ENCODE results near the gene ZMIZ1. TPM values are rescaled to one million over a fixed set of nuclear protein-coding genes. Genes with fewer than 3 reads are reported as not detected.
A peak's percentile ranks its signal among the peaks of the same experiment; 100 is the strongest.

Gene ZMIZ1
- total and polyA plus RNA-seq, 12 donors = 6.6 to 113 (median 55.1) TPM

DNA sequence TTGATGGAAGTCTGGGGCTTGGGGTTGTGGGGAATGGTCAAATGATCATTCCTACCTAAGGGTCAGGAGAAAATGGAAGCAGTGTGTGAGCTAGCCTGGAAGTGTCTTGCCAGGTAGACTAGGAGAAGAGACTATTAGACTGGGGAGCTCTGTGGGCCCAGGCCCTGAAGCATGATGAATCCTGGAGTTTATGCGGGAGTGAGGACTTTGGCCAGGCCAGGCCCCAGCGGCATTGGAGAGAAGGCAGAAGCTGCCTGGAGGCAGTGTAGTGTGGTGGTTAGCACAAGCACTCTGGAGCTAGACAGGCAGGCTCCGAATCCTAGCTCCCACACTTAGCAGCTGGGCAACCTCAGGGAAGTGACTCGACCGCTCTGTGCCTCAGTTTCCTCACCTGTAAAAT is 29.3 kb downstream of the ZMIZ1 start:
- H3K27me3 ChIP-seq = no peaks in the 10 kb centered on the region
- no peaks in the 10 kb centered on the region for H3K36me3 ChIP-seq (replicated peaks in 1 of 2)
- TF ChIP-seq POLR2A (IDR thresholded peaks at IDR 0.05) = no peak
- TF ChIP-seq, protein P1, sequence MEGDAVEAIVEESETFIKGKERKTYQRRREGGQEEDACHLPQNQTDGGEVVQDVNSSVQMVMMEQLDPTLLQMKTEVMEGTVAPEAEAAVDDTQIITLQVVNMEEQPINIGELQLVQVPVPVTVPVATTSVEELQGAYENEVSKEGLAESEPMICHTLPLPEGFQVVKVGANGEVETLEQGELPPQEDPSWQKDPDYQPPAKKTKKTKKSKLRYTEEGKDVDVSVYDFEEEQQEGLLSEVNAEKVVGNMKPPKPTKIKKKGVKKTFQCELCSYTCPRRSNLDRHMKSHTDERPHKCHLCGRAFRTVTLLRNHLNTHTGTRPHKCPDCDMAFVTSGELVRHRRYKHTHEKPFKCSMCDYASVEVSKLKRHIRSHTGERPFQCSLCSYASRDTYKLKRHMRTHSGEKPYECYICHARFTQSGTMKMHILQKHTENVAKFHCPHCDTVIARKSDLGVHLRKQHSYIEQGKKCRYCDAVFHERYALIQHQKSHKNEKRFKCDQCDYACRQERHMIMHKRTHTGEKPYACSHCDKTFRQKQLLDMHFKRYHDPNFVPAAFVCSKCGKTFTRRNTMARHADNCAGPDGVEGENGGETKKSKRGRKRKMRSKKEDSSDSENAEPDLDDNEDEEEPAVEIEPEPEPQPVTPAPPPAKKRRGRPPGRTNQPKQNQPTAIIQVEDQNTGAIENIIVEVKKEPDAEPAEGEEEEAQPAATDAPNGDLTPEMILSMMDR (IDR thresholded peaks at IDR 0.05) = no peak
- intact Hi-C loops (cut with DNase I) = loop anchor here in 1 of 2 donors (5.0 kb wide), 1 partner anchor 84 kb away; no protein-coding TSS in a partner anchor
- H3K9me3 ChIP-seq (replicated peaks in 1 of 3) = no peaks in the 10 kb centered on the region
- H3K4me1 ChIP-seq (replicated peaks in 1 of 2) = peaks cover 44 to 89% of the 10 kb centered on the region in 2 donors
- H3K27ac ChIP-seq = peak overlapping the region in 2 of 5 donors; percentile 41 to 60
- H3K4me3 ChIP-seq = no peak overlapping the region
- 85 to 98% (median 93%) methylated on average over 4 to 5 of the region's 5 CpGs for WGBS, 4 donors
- no peak for DNase-seq

DNA sequence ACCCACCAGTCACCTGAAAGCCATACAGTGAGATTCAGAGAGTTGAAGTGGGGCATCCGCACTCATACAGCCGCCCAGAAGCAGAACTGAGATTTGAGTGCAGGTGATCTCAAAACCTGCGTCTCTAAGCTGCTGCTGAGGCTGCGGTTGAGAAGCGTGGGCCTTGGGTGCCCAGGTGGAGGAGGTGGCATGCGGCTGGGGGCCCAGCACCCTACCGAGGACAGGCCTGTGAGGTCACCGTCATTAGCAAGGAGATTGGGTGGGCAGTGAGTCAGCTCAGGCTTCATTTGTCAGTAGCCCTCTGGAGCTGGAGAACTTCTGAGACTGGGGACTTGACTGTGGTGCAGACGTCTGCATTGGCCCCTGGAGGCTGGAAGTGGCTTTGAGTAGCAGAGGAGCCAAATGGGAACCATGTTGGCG is 29.8 kb downstream of the ZMIZ1 start:
- no peak for DNase-seq
- Histone ChIP-seq H3K4me3 (no peak overlapping the region), H3K4me1 (replicated peaks in 1 of 2) (peaks cover 42 to 90% of the 10 kb centered on the region in 2 donors), H3K36me3 (replicated peaks in 1 of 2) (no peaks in the 10 kb centered on the region), H3K27me3 (no peaks in the 10 kb centered on the region), H3K9me3 (replicated peaks in 1 of 3) (no peaks in the 10 kb centered on the region), H3K27ac (no peak overlapping the region)
- TF ChIP-seq, protein P1 (IDR thresholded peaks at IDR 0.05) = no peak
- TF ChIP-seq POLR2A (IDR thresholded peaks at IDR 0.05) = no peak
- 68 to 89% (median 82%) methylated on average over 8 to 10 of the region's 10 CpGs for WGBS, 4 donors
- intact Hi-C loops (cut with DNase I) = loop anchor here in 1 of 2 donors (5.0 kb wide), 1 partner anchor 84 kb away; no protein-coding TSS in a partner anchor

DNA sequence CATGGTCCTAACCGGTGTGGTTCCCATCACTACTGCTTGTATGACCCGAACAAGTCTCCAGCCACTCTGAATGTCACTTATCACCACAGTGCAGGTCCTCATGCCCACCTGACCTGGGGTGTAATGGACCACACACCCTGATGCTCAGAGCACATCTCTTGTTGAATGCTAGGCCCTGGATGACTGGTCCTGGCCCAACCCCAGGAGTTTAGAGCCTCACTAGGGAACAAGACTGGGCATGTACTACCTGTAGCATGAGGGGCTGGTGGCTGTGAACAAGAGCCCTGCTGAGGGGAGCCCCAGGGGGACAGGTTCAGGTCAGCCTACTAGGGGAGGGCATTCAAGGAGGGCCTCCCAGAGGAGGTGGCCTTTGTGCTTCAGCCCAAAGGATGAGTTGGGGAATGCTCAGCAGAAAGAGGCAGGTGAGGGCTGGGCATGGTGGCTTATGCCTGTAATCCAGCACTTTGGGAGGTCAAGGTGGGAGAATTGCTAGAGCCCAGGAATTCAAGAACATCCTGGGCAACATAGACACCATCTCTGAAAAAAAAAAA is 31.2 kb downstream of the ZMIZ1 start:
- Histone ChIP-seq H3K4me3 (no peak overlapping the region), H3K27ac (peak overlapping the region in 1 of 5 donors; percentile 17), H3K9me3 (replicated peaks in 1 of 3) (no peaks in the 10 kb centered on the region), H3K27me3 (no peaks in the 10 kb centered on the region), H3K36me3 (replicated peaks in 1 of 2) (no peaks in the 10 kb centered on the region), H3K4me1 (replicated peaks in 1 of 2) (peaks cover 38 to 88% of the 10 kb centered on the region in 2 donors)
- TF ChIP-seq POLR2A (IDR thresholded peaks at IDR 0.05) = no peak
- TF ChIP-seq, protein P1 (IDR thresholded peaks at IDR 0.05) = no peak
- DNase-seq = no peak
- intact Hi-C loops (cut with DNase I) = loop anchor here in 1 of 2 donors (5.0 kb wide), 1 partner anchor 82 kb away; no protein-coding TSS in a partner anchor
- 92 to 100% (median 97%) methylated on average over 2 of the region's 2 CpGs for WGBS, 4 donors

DNA sequence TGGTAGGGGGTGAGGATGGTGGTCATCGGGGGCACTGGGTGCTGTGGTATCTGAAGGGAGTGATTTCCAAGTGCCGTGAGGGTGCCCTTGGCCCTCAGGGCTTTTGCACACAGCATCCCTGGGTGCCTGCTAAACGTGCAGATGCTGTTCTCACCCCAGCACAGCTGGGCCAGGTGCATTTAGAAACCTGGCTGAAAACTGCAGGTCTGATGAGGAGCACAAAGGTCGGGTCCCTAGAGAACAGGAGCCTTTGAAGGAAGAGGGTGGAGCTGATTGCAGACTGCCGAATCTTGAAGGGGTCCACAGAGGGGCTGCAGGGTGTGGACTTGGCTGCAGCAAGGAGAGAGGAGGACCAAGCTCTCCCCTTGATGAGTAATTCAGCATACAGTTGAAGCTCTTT is 32.0 kb downstream of the ZMIZ1 start:
- TF ChIP-seq, protein P1 (IDR thresholded peaks at IDR 0.05) = no peak
- TF ChIP-seq POLR2A (IDR thresholded peaks at IDR 0.05) = no peak
- Histone ChIP-seq H3K4me1 (replicated peaks in 1 of 2) (peaks cover 46 to 89% of the 10 kb centered on the region in 2 donors), H3K27me3 (no peaks in the 10 kb centered on the region), H3K9me3 (replicated peaks in 1 of 3) (no peaks in the 10 kb centered on the region), H3K27ac (peak overlapping the region in 2 of 5 donors; percentile 68 to 82), H3K36me3 (replicated peaks in 1 of 2) (no peaks in the 10 kb centered on the region), H3K4me3 (no peak overlapping the region)
- intact Hi-C loops (cut with DNase I) = no loop called here
- 46 to 68% (median 58%) methylated on average over 4 to 5 of the region's 5 CpGs for WGBS, 4 donors
- no peak for DNase-seq

All from adrenal gland (tissue), 12 donors.